ENCODE results near the gene GFI1B. TPM values are rescaled to one million over a fixed set of nuclear protein-coding genes. Genes with fewer than 3 reads are reported as not detected.
A peak's percentile ranks its signal among the peaks of the same experiment; 100 is the strongest.

The GFI1B gene
- total RNA-seq, 2 experiments from 2014 or later, result not detected

DNA sequence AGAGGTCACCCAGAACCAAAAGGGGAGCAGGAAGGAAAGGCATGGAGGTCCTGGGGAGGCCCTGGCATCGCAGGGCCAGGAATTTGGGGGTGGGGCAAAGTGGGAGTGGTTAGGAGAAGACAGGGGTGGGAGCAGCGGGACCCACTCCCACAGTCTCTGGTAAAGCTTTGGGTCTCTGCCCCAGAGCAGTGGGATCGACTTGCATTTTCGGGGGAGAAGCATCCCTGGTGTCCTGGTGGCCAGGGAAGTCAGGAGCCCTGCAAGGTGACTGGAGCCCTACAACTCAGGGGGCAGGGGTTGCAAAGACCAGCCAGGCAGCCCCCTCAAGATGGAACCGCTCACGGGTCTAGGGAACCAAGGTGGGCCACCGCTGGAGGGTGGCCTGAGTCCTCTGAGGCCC lies 29.9 kb downstream of the GFI1B start:
- DNase-seq, result no peak
- no peak overlapping the region for H3K4me3 Mint-ChIP-seq
- peaks cover 28% of the 10 kb centered on the region for H3K27me3 Mint-ChIP-seq
- ChIA-PET POLR2A (no interaction called here), CTCF (no interaction called here)
- no peak for ATAC-seq
- no peaks in the 10 kb centered on the region for H3K4me1 Mint-ChIP-seq (ENCODE audit: low read depth)
- no peaks in the 10 kb centered on the region for H3K36me3 Mint-ChIP-seq (ENCODE audit: low read depth)
- intact Hi-C loops (cut with micrococcal nuclease), result no loop called here
- no peak overlapping the region for H3K27ac Mint-ChIP-seq
- no peaks in the 10 kb centered on the region for H3K9me3 Mint-ChIP-seq
- TF ChIP-seq, protein P1, sequence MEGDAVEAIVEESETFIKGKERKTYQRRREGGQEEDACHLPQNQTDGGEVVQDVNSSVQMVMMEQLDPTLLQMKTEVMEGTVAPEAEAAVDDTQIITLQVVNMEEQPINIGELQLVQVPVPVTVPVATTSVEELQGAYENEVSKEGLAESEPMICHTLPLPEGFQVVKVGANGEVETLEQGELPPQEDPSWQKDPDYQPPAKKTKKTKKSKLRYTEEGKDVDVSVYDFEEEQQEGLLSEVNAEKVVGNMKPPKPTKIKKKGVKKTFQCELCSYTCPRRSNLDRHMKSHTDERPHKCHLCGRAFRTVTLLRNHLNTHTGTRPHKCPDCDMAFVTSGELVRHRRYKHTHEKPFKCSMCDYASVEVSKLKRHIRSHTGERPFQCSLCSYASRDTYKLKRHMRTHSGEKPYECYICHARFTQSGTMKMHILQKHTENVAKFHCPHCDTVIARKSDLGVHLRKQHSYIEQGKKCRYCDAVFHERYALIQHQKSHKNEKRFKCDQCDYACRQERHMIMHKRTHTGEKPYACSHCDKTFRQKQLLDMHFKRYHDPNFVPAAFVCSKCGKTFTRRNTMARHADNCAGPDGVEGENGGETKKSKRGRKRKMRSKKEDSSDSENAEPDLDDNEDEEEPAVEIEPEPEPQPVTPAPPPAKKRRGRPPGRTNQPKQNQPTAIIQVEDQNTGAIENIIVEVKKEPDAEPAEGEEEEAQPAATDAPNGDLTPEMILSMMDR (IDR thresholded peaks at IDR 0.05), result no peak

DNA sequence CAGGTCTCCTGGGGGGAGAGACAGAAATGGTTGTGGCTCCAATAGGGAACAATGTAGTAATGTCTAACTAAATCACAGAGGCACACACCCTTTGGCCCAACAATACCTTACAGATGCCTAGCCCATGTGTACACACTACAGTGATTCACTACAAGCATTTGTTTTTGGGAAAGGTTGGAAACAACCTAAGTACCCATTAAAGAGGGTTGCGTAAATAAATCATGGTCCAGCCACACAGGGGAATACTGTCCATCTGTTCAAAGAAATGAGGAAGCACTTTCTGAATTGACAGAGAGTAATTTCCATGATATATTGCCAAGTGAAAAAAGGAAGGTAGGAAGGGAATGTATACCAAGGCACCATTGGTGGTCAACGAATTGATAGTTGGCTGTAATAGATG lies 30.3 kb downstream of the GFI1B start:
- Mint-ChIP-seq H3K4me3 (no peak overlapping the region), H3K36me3 (ENCODE audit: low read depth) (no peaks in the 10 kb centered on the region), H3K4me1 (ENCODE audit: low read depth) (no peaks in the 10 kb centered on the region), H3K27me3 (peaks cover 23% of the 10 kb centered on the region), H3K9me3 (no peaks in the 10 kb centered on the region), H3K27ac (no peak overlapping the region)
- TF ChIP-seq, protein P1 (IDR thresholded peaks at IDR 0.05), result no peak
- ATAC-seq (no peak), DNase-seq (no peak)
- POLR2A ChIA-PET, result no interaction called here
- intact Hi-C loops (cut with micrococcal nuclease), result no loop called here
- CTCF ChIA-PET, result no interaction called here

DNA sequence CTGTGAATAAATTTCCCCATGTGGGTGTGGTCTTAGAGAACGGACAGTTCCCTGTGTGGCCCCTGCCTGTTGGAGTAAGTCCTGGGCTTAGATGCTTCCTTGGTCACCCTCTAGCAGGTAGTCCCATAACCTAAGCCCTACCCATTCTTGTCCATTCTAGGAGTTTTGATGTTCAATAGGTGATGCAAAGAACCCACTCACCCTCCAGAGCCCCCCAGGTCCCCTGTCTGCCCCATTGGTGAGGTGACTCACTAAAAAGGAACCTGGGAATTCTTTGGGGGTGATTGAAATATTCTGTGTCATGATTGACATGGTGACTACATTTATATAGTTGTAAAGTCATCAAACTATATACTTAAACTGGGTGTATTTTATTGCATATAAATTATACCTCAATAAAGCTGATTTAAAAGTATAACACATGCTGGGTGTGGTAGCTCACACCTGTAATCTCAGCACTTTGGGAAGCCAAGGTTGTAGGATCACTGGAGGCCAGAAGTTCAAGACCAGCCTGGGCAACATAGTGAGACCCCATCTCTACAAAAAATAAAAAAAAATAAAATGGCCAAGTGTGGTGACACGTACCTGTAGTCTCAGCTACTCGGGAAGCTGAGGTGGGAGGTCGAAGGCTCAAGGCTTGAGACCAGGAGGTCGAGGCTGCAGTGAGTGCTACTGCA lies 31.6 kb downstream of the GFI1B start:
- no peaks in the 10 kb centered on the region for H3K4me1 Mint-ChIP-seq (ENCODE audit: low read depth)
- POLR2A ChIA-PET, result no interaction called here
- H3K4me3 Mint-ChIP-seq, result no peak overlapping the region
- ATAC-seq (no peak), DNase-seq (no peak)
- TF ChIP-seq, protein P1 (IDR thresholded peaks at IDR 0.05), result no peak
- CTCF ChIA-PET, result interaction anchor here (4.6 kb wide), 1 partner anchor 13 kb away, joined by 31 read pairs; no protein-coding TSS in a partner anchor
- H3K27me3 Mint-ChIP-seq, result peaks cover 17% of the 10 kb centered on the region
- intact Hi-C loops (cut with micrococcal nuclease), result no loop called here
- peaks cover under 1% of the 10 kb centered on the region for H3K9me3 Mint-ChIP-seq
- no peaks in the 10 kb centered on the region for H3K36me3 Mint-ChIP-seq (ENCODE audit: low read depth)
- no peak overlapping the region for H3K27ac Mint-ChIP-seq

DNA sequence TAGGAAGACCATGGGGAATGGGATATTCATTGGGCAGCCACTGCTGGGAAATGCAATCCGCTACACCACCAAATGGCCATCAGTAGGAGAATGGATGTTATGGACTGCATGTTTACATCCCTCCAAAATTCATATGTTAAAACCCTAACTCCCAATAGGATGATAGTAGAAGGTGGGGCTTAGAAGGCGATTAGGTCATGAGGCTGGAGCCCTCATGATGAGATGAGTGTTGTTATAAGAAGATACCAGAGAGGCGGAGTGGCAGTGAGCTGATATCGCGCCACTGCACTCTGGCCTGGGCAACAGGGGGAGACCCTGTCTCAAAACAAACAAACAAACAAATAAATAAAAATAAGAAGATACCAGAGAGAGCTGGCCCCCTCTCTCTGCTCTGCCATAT lies 36.2 kb downstream of the GFI1B start:
- ChIA-PET POLR2A (no interaction called here), CTCF (no interaction called here)
- TF ChIP-seq, protein P1 (IDR thresholded peaks at IDR 0.05), result no peak
- no peaks in the 10 kb centered on the region for H3K4me1 Mint-ChIP-seq (ENCODE audit: low read depth)
- ATAC-seq (no peak), DNase-seq (no peak)
- H3K4me3 Mint-ChIP-seq, result no peak overlapping the region
- peaks cover 9% of the 10 kb centered on the region for H3K27me3 Mint-ChIP-seq
- intact Hi-C loops (cut with micrococcal nuclease), result no loop called here
- peaks cover 5% of the 10 kb centered on the region for H3K9me3 Mint-ChIP-seq
- no peaks in the 10 kb centered on the region for H3K36me3 Mint-ChIP-seq (ENCODE audit: low read depth)
- no peak overlapping the region for H3K27ac Mint-ChIP-seq

DNA sequence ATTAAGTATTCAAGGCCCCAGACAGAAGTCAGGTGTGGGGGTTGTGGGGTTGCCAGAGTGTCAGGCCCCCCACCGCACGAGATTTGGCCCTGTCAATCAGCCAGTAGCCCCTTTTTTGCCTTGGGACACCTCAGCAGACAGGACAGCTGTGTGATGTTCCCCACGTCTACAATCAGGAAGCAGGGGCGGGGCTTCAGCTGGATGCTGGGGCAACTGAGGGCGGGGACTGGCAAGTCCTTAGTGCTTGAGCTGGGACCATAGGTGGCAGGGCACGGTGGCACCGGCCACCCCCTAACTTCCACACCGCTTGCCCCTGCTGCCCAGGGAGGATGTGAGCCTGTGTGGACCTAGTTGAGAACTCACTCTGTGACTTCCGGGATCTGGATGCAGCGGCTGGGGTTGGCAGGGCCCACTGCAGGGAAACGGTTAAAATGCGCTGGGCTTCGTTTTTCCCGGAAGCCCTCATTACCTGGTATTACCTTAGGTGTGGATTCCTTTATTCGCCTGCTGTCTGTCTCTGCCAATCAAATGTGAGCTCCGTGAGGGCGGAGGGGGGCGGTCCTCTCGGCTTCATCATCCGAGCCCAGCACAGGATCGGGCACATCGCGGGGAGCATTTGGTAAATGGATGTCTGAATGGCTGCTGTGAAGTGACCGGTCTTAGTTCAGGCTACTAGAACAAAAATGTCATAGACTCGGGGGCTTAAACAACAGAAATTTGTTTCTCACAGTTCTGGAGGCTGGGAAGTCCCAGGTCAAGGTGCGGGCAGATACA lies 44.8 kb downstream of the GFI1B start:
- TF ChIP-seq, protein P1 (IDR thresholded peaks at IDR 0.05), result no peak
- H3K4me3 Mint-ChIP-seq, result peak overlapping the region; percentile 70
- intact Hi-C loops (cut with micrococcal nuclease), result no loop called here
- DNase-seq, result peak; percentile 90
- no peaks in the 10 kb centered on the region for H3K36me3 Mint-ChIP-seq (ENCODE audit: low read depth)
- no peaks in the 10 kb centered on the region for H3K9me3 Mint-ChIP-seq
- peak overlapping the region; percentile 77 for H3K27ac Mint-ChIP-seq
- peaks cover 23% of the 10 kb centered on the region for H3K4me1 Mint-ChIP-seq (ENCODE audit: low read depth)
- peak; percentile 74 for ATAC-seq
- POLR2A ChIA-PET, result interaction anchor here (1.3 kb wide), 1 partner anchor 7 kb away, joined by 5 read pairs; the partner anchor contains the start of gene GTF3C5
- CTCF ChIA-PET, result interaction anchor here (0.8 to 3.2 kb wide), 13 partner anchors 8 to 158 kb away, joined by 3 to 41 read pairs (median 8); partner anchors contain the start of gene GTF3C5
- peaks cover 3% of the 10 kb centered on the region for H3K27me3 Mint-ChIP-seq
